GM18873 (cell line): ENCODE results near the gene TMEM220.

Experiments used
- ATAC-seq: cut with Tn5 transposase; IDR thresholded peaks from one replicate; pipeline ENCODE4 v1.9.1; 2021; ENCODE audit warnings: mild to moderate bottlenecking, moderate library complexity, moderate number of reproducible peaks; ENCODE audit not compliant: unreplicated experiment, low FRiP score

TMEM220 gene

DNA sequence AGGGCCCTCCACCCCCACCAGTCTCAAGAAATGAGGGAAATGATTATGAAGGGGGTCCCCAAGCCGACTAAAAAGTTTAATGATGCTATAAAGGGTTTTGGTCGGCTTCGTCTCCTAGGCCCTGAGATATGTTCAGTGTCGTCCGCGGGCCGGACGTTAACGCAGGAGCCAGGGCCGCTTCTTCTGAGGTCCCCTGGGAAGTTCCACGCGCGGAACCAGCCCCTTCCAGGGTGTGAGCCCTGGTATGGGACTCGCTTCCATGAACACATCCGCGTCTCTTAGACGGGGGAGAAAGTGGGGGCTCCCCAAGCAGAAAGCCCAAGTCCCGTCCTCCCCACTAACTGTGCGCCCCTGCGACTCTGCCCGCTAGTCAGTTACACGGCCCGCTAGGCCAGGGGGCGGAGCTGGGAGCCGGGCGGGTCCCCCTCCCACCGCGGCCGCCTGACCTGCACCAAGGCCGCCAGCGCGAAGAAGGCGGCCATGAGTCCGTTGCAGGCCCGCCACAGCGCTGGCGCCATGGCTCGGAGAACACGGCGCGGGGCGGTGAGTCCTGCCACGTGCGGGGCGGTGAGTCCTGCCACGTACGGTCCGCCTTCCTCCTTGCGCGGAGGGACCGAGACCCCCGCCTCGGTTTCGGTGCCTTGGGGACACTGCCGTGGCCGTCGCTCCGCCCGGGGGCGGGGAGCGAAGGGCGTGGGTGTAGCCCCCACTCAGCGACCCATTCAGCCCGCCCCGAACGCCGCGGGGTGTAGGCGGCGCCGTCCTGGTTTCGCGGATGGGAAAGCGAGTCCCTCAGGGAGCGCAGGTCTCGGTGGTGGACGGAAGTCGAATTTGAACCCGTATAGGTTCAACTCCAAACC lies at the start of gene TMEM220:
TMEM220 (minus strand) TSS at position 690 of the 860 bp plus-strand sequence; CDS start at position 518, 172 bp downstream.
- ATAC-seq, result no peak

DNA sequence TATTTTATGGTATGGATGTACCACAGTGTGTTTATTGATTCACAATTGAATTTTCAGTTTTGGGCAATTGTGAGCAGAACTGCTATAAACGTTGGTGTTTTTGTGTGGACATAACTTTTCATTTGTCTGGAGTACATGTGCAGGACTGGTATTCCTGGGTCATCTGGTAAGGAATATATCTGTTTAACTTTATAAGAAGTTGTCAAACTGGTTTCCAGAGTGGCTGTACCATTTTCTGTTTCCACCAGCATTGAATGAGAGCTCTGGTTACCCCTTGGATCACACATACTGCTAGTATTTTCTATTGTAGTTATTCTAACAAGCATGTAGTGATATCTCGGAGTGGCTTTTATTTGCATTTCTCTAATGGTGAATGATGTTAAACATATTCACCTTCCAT lies 49.8 kb upstream of the TMEM220 start:
- ATAC-seq, result no peak

DNA sequence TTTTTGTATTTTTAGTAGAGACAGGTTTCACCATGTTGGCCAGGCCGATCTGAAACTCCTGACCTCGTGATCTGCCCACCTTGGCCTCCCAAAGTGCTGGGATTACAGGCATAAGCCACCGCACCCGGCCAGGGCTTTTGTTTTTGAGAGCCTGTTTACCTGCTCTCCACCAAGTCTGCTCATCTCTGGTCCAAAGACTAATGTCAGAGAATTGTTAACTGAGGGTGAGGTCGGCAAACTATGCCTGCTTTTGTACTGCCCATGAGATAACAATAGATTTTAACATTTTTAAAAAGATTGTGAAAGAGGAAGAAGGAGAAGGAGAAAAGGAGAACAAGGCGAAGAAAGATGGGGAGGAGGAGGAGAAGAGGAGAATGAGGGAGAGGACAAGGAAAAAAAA lies 48.1 kb upstream of the TMEM220 start:
- no peak for ATAC-seq

GRCh38 chr17:10777131-10777807 lies 47.4 kb upstream of the TMEM220 start:
- ATAC-seq, result no peak

DNA sequence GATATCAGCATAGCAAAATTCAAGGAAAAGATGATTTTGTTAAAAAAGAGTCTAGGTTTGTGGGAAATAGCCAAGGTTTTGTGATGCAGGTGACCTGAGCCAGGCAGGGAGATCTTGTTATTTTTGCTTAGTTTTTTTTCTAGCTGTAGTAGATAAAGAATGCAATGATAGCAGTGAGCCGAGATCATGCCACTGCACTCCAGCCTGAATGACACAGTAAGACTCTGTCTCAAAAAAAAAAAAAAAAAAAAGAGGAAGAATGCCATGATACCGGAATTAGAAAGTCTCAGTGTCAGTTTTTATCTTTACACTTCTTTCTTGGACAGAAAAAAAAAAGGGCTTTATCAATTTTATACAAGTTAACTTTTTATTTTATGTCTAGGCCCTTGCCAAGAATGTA lies 46.6 kb upstream of the TMEM220 start:
- no peak for ATAC-seq

- no peak for ATAC-seq
Measured at GRCh38 chr17:10775740-10776356, 46.0 kb upstream of the TMEM220 start.

GRCh38 chr17:10775058-10775457 lies 45.2 kb upstream of the TMEM220 start:
- ATAC-seq, result no peak

DNA sequence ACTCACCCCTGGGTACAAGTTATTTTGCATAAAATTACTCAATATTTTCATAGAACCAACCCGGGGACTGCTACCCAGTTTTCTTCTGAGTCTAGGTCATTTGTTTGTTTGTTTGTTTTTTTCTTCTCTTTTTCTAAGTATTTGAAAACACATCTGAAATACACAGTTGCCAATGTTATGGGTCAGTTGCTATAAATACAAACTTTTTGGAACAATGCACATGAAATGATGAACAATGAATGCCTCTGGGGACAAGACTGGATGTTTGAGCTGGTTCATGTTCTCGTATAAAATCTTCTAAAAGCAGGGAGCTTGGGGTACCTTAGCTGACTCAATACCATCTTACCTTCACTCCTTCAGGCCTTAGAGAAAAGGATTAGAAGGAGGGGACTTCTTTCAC lies 43.6 kb upstream of the TMEM220 start:
- ATAC-seq, result no peak

DNA sequence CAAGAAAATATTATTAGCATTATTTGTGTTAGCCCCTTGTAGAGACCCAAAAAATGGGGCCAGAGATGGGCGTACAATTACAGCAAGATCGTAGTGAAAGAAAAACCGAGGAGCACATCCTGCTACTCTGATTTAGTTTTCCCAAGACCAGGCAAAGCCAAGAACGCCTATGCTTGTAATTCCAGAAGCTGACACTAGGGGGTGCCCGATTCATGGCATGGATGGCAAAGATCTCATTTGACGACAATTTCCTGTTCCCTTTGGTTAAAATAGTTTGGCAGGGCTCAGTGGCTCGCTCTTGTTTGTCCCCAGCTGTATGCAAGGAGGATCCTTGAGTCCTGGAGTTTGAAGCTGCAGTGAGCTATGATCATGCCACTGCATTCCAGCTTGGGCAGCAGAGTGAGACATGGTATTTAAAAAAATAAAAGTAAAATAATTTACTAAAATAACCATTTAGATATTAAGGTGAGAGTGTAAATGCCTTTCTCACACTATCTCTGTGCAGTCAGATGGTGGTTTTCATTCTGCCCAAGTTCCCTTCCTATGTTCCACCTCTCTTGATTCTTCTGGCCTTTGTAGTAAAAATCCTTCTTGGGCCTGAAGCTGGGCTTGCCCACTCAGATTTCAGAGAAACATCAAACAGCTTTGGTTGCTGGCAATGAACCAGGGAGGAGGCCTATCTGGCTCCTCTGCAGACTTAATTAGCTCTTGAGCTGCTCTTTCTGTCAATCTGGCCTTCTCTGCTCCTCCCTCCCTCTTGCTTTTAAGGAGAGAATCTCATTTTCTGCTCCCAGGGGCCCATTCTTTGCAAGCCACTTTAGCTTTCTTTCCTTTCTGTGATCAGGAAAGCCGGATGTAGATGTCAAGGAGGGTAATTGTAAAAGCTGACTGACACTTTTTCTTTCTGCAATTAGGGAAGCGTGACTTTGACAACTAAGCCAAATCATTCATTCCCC lies 42.9 kb upstream of the TMEM220 start:
- ATAC-seq, result no peak

DNA sequence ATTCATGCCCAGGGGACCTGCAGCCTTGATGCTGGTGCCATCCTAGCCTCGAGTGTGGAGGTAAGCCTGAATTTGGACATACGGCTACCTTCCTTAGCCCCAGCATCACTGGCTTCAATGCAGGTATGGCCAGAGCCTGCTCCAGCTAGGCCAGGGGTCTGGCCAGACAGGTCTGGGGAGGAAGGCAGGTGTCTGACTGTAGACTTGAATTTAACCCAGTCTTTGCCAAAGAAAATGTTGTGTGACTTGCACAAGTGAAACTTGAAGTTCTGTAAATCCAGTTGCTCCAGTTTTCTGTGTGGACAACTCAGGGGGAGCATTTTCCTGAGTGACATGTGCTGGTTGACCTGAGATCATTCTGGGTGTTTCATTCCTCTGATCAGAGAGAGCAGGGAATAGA lies 41.3 kb upstream of the TMEM220 start:
- ATAC-seq, result no peak

- no peak for ATAC-seq
Measured at GRCh38 chr17:10769840-10770239, 40.0 kb upstream of the TMEM220 start.

- ATAC-seq, result no peak
Measured at GRCh38 chr17:10768750-10769251, 39.0 kb upstream of the TMEM220 start.

DNA sequence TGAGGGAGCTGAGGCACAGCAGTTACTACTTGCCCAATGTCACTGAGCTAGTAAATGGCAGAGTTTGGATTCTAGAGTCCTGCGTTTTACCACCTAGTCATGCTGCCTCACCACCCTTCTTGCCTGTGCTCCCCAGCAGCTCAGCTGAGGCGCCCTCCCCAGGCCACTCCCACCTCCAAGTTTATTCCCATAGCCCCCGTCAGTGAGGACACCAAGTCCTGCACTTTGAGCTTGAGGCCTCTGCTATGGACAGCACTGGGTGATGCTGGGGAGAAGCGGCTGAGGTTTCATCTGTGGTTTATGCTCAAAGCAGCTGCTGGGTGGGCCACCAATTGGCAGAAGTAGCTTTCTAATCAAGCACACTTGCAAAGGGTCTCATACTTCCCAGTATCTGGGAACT lies 37.4 kb upstream of the TMEM220 start:
- ATAC-seq, result no peak

- ATAC-seq, result no peak
Measured at GRCh38 chr17:10762037-10762436, 32.2 kb upstream of the TMEM220 start.

GRCh38 chr17:10761281-10761680 lies 31.5 kb upstream of the TMEM220 start:
- no peak for ATAC-seq

GRCh38 chr17:10758062-10758461 lies 28.2 kb upstream of the TMEM220 start:
- no peak for ATAC-seq

DNA sequence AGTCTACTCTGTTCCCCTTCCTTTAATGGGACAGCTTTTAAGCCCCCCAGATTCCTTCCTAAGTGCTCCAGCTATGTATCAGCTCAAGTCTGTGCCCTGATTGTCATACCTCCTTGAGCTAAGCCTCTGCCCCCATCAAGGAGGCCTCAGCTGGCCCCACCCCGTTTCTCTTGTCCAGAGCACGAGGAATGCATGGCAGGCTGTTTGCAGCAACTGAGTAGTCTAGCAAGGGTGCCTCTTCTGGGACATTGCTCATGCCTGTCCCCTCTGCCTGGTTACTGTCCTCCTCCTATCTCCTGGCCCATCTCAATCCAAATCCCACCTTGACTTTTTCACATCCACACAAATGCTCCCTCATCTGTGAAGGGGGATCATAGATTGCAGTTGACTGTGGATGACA lies 27.8 kb upstream of the TMEM220 start:
- no peak for ATAC-seq

DNA sequence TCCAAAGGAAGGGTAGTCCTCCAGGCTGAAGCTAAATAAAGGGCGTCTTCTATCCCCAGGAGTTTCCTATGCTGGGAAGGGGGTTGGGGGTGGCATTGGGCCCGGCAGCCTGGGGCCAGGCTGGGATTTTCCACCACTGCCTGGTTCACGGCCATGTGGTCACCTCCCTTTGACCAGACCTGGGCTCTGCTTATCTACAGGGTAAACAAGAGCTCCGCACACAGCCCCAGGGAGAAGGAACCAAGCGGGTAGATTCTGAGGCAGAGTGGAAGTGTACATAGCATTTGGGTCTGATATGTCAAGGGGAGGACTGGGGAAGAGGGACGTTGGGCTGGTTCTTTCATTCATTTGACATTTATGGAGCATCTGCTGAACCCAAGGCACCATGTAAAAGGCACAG lies 27.2 kb upstream of the TMEM220 start:
- no peak for ATAC-seq

DNA sequence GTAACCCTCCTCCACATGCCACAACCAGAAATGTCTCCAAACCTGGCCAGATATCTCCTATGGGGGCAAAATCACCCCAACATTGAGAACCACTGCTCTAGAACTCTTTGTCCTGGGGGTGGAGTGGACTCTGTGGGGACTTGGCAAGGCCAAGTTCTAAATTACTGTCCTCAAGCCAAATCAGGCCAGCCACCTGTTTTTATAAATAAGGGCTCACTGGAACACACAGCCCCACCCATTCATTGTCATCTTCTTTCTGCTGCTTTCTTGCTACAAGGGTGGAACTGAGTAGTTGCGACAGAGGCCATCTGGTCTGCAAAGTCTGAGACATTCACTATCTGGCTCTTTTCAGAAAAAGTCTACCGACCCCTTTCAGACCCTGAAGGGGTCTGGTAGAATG lies 26.8 kb upstream of the TMEM220 start:
- ATAC-seq, result no peak

DNA sequence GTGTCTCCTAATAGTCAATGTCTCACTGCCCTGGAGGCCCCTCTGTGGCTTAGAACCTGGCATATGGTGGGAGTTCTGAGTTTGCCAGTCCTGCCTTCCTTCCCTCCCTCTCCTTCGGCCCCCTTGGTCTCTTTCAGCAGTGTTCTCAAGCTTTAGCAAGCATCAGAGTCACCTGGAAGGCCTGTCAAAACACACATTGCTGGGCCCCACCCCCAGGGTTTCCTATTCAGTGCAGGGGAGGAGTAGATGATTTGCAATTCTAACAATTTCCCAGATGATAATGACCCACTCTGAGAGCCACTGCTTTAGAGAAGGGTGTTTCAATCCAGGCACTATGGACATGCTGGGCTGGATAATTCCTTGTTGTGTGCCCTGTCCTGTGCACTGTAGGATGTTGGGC lies 26.4 kb upstream of the TMEM220 start:
- no peak for ATAC-seq
